Amniotic stem cell (primary cell): ENCODE data around the gene TRMT6.

Experiments
- DNase-seq: peaks from one replicate; lab custom pipeline; 2025; lab: John Stamatoyannopoulos, UW

The TRMT6 gene

GRCh38 chr20:5895626-5896025 is 54.7 kb downstream of the TRMT6 start:
- no peak for DNase-seq

- DNase-seq = no peak
These were observed 56.7 kb downstream of the TRMT6 start for GRCh38 chr20:5893621-5894020.

- DNase-seq = no peak
These were observed 57.3 kb downstream of the TRMT6 start for GRCh38 chr20:5893052-5893451.

- no peak for DNase-seq
These were observed 59.4 kb downstream of the TRMT6 start for GRCh38 chr20:5890773-5891441.

GRCh38 chr20:5888041-5888440 is 62.3 kb downstream of the TRMT6 start:
- DNase-seq = no peak

GRCh38 chr20:5887386-5887785 is 62.9 kb downstream of the TRMT6 start:
- DNase-seq = no peak
